PC-9 (cell line): ENCODE results near the gene AMZ1.

ENCODE experiments used
- CTCF ChIP-seq: fragments of 200-600 bp; sonication (generic); conservative IDR thresholded peaks from 2 replicates; pipeline ENCODE4 v1.6.1; 2017; ENCODE audit warnings: mixed run types, antibody characterized with exemption, mild to moderate bottlenecking, moderate library complexity
- EZH2 ChIP-seq: fragments of 200-600 bp; sonication (generic); IDR thresholded peaks from 2 replicates; pipeline ENCODE4 v1.8.0; 2017; ENCODE audit warnings: antibody characterized with exemption, low read depth

- TF ChIP-seq EZH2 (no peak), CTCF (no peak)
Observed at GRCh38 chr7:2717293-2718261, 29.6 kb downstream of the AMZ1 start.
